Panc1 (cell line): ENCODE data around the gene FTO. TPM values are rescaled to one million over a fixed set of nuclear protein-coding genes. Genes with fewer than 3 reads are reported as not detected.

Source experiments
- ATAC-seq: fragments of 200-7000 bp; cut with Tn5 transposase; 2 replicates; pipeline ENCODE4 v1.9.1; 2020; ENCODE audit warnings: mild to moderate bottlenecking, moderate library complexity
- BruUV-seq: library from RNA; stranded (reverse); fragments of 400-500 nt; replicated peaks from 2 replicates; lab custom pipeline; 2021; lab: Mats Ljungman, UMichigan
- CTCF ChIA-PET: fragments of 300-600 bp; sonication (Branson Sonifier 250); formaldehyde crosslinking; loops from one replicate; lab custom pipeline; 2022; ENCODE audit warnings: antibody characterized with exemption; lab: Charles Lee
- POLR2A ChIA-PET: fragments of 300-600 bp; sonication (Branson Sonifier 250); formaldehyde crosslinking; loops from one replicate; lab custom pipeline; 2022; ENCODE audit warnings: antibody characterized with exemption; lab: Charles Lee
- DNase-seq: peaks from one replicate; pipeline ENCODE4 v3.0.0-alpha.2; 2010; ENCODE audit warnings: low read depth, low spot score
- H3K27ac ChIP-seq: 2 replicates; pipeline ENCODE4 v1.5.1; 2011; ENCODE audit warnings: mild to moderate bottlenecking, low read length, inconsistent platforms
- H3K27me3 ChIP-seq: fragments of 200-500 bp; sonication (Bioruptor generic); 2 replicates; pipeline ENCODE4 v1.6.0; 2014; ENCODE audit warnings: low read length, inconsistent platforms; ENCODE audit not compliant: control insufficient read depth, insufficient read depth
- H3K36me3 ChIP-seq: fragments of 200-500 bp; sonication (Bioruptor generic); 2 replicates; pipeline ENCODE4 v1.5.1; 2014; ENCODE audit warnings: inconsistent platforms, mild to moderate bottlenecking, low read length, moderate library complexity; ENCODE audit not compliant: control insufficient read depth, insufficient read depth
- H3K4me1 ChIP-seq: 2 replicates; pipeline ENCODE4 v1.5.1; 2011; ENCODE audit warnings: inconsistent platforms, mild to moderate bottlenecking, low read length, moderate library complexity; ENCODE audit not compliant: control insufficient read depth, insufficient read depth
- H3K4me3 ChIP-seq, 2 experiments: 2 replicates each; pipeline ENCODE4 v1.5.1; 2011 to 2012; ENCODE audit warnings: low read depth in 2 of 2, low read length in 2 of 2, mild to moderate bottlenecking in 2 of 2, inconsistent platforms in 1 of 2, moderate library complexity in 1 of 2
- H3K9me3 ChIP-seq: fragments of 200-500 bp; sonication (Bioruptor generic); 2 replicates; pipeline ENCODE4 v1.5.1; 2014; ENCODE audit warnings: low read depth, mild to moderate bottlenecking, inconsistent platforms, low read length, moderate library complexity; ENCODE audit not compliant: control insufficient read depth, insufficient read depth
- CTCF ChIP-seq: fragments of 450-650 bp; IDR thresholded peaks from 2 replicates; pipeline ENCODE4 v1.5.1; 2017; ENCODE audit warnings: mild to moderate bottlenecking
- POLR2AphosphoS5 ChIP-seq: IDR thresholded peaks from 2 replicates; pipeline ENCODE4 v1.6.1; 2012; ENCODE audit warnings: mild to moderate bottlenecking, low read depth, low read length, moderate library complexity
- REST ChIP-seq, 2 experiments: IDR thresholded peaks; 2 replicates each; pipeline ENCODE4 v1.6.1; 2011 to 2012; ENCODE audit warnings: low read depth in 2 of 2, control low read depth in 1 of 2, low read length in 1 of 2, mild to moderate bottlenecking in 1 of 2, moderate library complexity in 1 of 2; ENCODE audit not compliant: insufficient read depth in 1 of 2
- SIN3A ChIP-seq: IDR thresholded peaks from 2 replicates; pipeline ENCODE4 v1.6.1; 2012; ENCODE audit warnings: low read depth, mild to moderate bottlenecking, low read length, moderate library complexity, borderline replicate concordance; ENCODE audit not compliant: insufficient read depth
- TCF7L2 ChIP-seq: IDR thresholded peaks from 2 replicates; pipeline ENCODE4 v1.6.1; 2011; ENCODE audit warnings: mild to moderate bottlenecking, low read depth, low read length, inconsistent platforms
- in situ Hi-C: cut with HindIII; loops from 2 replicates; pipeline ENCODE4 v1.10.0; 2016; ENCODE audit warnings: low sequenced_read_pairs, low pct_unique_long_range_greater_than_20kb
- intact Hi-C: fragments of 100-400 bp; cut with micrococcal nuclease; formaldehyde crosslinking; loops from one replicate; pipeline ENCODE4 v1.10.0; 2022; ENCODE audit not compliant: unreplicated experiment
- total RNA-seq: library from RNA; stranded (reverse); gene quantifications from one replicate; pipeline ENCODE4 v1.2.1, GENCODE V29; 2021; ENCODE audit not compliant: unreplicated experiment

Gene FTO
- total RNA-seq, 1 experiment from 2014 or later = 38.2 TPM

GRCh38 chr16:53855056-53855455, 151.1 kb downstream of the FTO start:
- H3K27ac ChIP-seq = no peak overlapping the region
- CTCF ChIA-PET = no interaction called here
- no peak for TF ChIP-seq CTCF
- TF ChIP-seq POLR2AphosphoS5 = no peak
- TF ChIP-seq REST (IDR thresholded peaks at IDR 0.05; ENCODE audit: insufficient read depth in 1 of 2, low read depth in 2 of 2, low read length in 1 of 2) = no peak
- no peak for TF ChIP-seq TCF7L2
- no peak for TF ChIP-seq SIN3A
- POLR2A ChIA-PET = no interaction called here
- no peaks in the 10 kb centered on the region for H3K4me1 ChIP-seq
- H3K27me3 ChIP-seq = no peaks in the 10 kb centered on the region
- no peak overlapping the region for H3K4me3 ChIP-seq
- intact Hi-C loops (no loop called here), in situ Hi-C loops (no loop called here)
- DNase-seq (no peak), ATAC-seq (no peak)
- no peaks in the 10 kb centered on the region for H3K36me3 ChIP-seq
- no peaks in the 10 kb centered on the region for H3K9me3 ChIP-seq
- no TSS peak for BruUV-seq

GRCh38 chr16:53855511-53855910, 151.6 kb downstream of the FTO start:
- Histone ChIP-seq H3K36me3 (no peaks in the 10 kb centered on the region), H3K9me3 (no peaks in the 10 kb centered on the region), H3K4me3 (no peak overlapping the region), H3K27me3 (no peaks in the 10 kb centered on the region), H3K4me1 (no peaks in the 10 kb centered on the region), H3K27ac (no peak overlapping the region)
- ChIA-PET POLR2A (no interaction called here), CTCF (no interaction called here)
- BruUV-seq = no TSS peak
- in situ Hi-C loops (no loop called here), intact Hi-C loops (no loop called here)
- ATAC-seq = no peak
- TF ChIP-seq TCF7L2 = no peak
- no peak for TF ChIP-seq POLR2AphosphoS5
- DNase-seq = no peak

GRCh38 chr16:53859995-53860540, 156.1 kb downstream of the FTO start:
- H3K4me3 ChIP-seq = no peak overlapping the region
- DNase-seq (no peak), ATAC-seq (no peak)
- H3K9me3 ChIP-seq = no peaks in the 10 kb centered on the region
- in situ Hi-C loops (no loop called here), intact Hi-C loops (no loop called here)
- no TSS peak for BruUV-seq
- POLR2A ChIA-PET = no interaction called here
- H3K27ac ChIP-seq = no peak overlapping the region
- TF ChIP-seq POLR2AphosphoS5 (no peak), TCF7L2 (no peak), CTCF (no peak), REST (IDR thresholded peaks at IDR 0.05; ENCODE audit: insufficient read depth in 1 of 2, low read depth in 2 of 2, low read length in 1 of 2) (no peak), SIN3A (no peak)
- H3K36me3 ChIP-seq = no peaks in the 10 kb centered on the region
- H3K27me3 ChIP-seq = no peaks in the 10 kb centered on the region
- H3K4me1 ChIP-seq = no peaks in the 10 kb centered on the region
- CTCF ChIA-PET = no interaction called here
